Astrocyte (in vitro differentiated cells and primary cell): Measurements from ENCODE around the gene PHACTR4. TPM values are rescaled to one million over a fixed set of nuclear protein-coding genes. Genes with fewer than 3 reads are reported as not detected.

ENCODE experiments used
- DNase-seq: peaks from one replicate; pipeline ENCODE4 v3.0.0-alpha.2; 2010; ENCODE audit warnings: low read depth
- FAIRE-seq: peaks from 2 replicates; lab custom pipeline; 2011; peaks lifted over from hg19 to GRCh38; lab: Jason Lieb, UNC
- H2AFZ ChIP-seq: 2 replicates; pipeline ENCODE4 v1.6.0; 2012; ENCODE audit warnings: low read depth, low read length, inconsistent platforms
- H3K27ac ChIP-seq: 2 replicates; pipeline ENCODE4 v1.5.1; 2011; ENCODE audit warnings: low read depth, low read length, inconsistent platforms
- H3K27me3 ChIP-seq: 2 replicates; pipeline ENCODE4 v1.6.0; 2011; ENCODE audit warnings: low read length, inconsistent platforms; ENCODE audit not compliant: insufficient read depth
- H3K36me3 ChIP-seq: 2 replicates; pipeline ENCODE4 v1.5.1; 2011; ENCODE audit warnings: low read length, inconsistent platforms; ENCODE audit not compliant: insufficient read depth
- H3K4me1 ChIP-seq: 2 replicates; pipeline ENCODE4 v1.5.1; 2011; ENCODE audit warnings: low read length, inconsistent platforms; ENCODE audit not compliant: insufficient read depth
- H3K4me2 ChIP-seq: 2 replicates; pipeline ENCODE4 v1.6.0; 2012; ENCODE audit warnings: low read length, inconsistent platforms
- H3K4me3 ChIP-seq: 2 replicates; pipeline ENCODE4 v1.5.1; 2011; ENCODE audit warnings: low read depth, mild to moderate bottlenecking, low read length, inconsistent platforms; ENCODE audit not compliant: insufficient read depth
- H3K79me2 ChIP-seq: 2 replicates; pipeline ENCODE4 v1.6.0; 2012; ENCODE audit warnings: mild to moderate bottlenecking, low read length, inconsistent platforms; ENCODE audit not compliant: insufficient read depth
- H3K9ac ChIP-seq: 2 replicates; pipeline ENCODE4 v1.6.0; 2012; ENCODE audit warnings: mild to moderate bottlenecking, low read length, inconsistent platforms
- H3K9me3 ChIP-seq: 2 replicates; pipeline ENCODE4 v1.5.1; 2012; ENCODE audit warnings: low read depth, mild to moderate bottlenecking, low read length, inconsistent platforms; ENCODE audit not compliant: insufficient read depth
- H4K20me1 ChIP-seq: 2 replicates; pipeline ENCODE4 v1.6.0; 2012; ENCODE audit warnings: low read length, inconsistent platforms; ENCODE audit not compliant: insufficient read depth
- H3K27ac Mint-ChIP-seq: one replicate; pipeline ENCODE4 v1.8.0; 2021; ENCODE audit warnings: mild to moderate bottlenecking, mixed read lengths; ENCODE audit not compliant: unreplicated experiment
- H3K27me3 Mint-ChIP-seq: one replicate; pipeline ENCODE4 v1.8.0; 2021; ENCODE audit warnings: low read depth, mixed read lengths; ENCODE audit not compliant: unreplicated experiment
- H3K36me3 Mint-ChIP-seq: one replicate; pipeline ENCODE4 v1.8.0; 2021; ENCODE audit warnings: low read depth, mixed read lengths; ENCODE audit not compliant: unreplicated experiment
- H3K4me1 Mint-ChIP-seq: one replicate; pipeline ENCODE4 v1.8.0; 2021; ENCODE audit warnings: low read depth, mixed read lengths; ENCODE audit not compliant: unreplicated experiment
- H3K4me3 Mint-ChIP-seq: one replicate; pipeline ENCODE4 v1.8.0; 2021; ENCODE audit warnings: mild to moderate bottlenecking, moderate library complexity, mixed read lengths; ENCODE audit not compliant: unreplicated experiment
- H3K9me3 Mint-ChIP-seq: one replicate; pipeline ENCODE4 v1.8.0; 2021; ENCODE audit warnings: mild to moderate bottlenecking, mixed read lengths; ENCODE audit not compliant: unreplicated experiment
- EZH2 ChIP-seq: IDR thresholded peaks from 2 replicates; pipeline ENCODE4 v1.6.1; 2012; ENCODE audit warnings: mild to moderate bottlenecking, low read length, inconsistent platforms; ENCODE audit not compliant: insufficient read depth
- total RNA-seq: library from RNA; stranded (reverse); gene quantifications from 2 replicates; pipeline ENCODE4 v1.2.1, GENCODE V29; 2021
- TF ChIP-seq, protein P1 (sequence below): IDR thresholded peaks from 2 replicates; pipeline ENCODE4 v1.5.1; 2011; ENCODE audit warnings: low read depth, mild to moderate bottlenecking, inconsistent platforms, low read length, moderate library complexity; ENCODE audit not compliant: insufficient read depth

Gene PHACTR4
- total RNA-seq, 1 donor from 2014 or later: 78.5 TPM

DNA sequence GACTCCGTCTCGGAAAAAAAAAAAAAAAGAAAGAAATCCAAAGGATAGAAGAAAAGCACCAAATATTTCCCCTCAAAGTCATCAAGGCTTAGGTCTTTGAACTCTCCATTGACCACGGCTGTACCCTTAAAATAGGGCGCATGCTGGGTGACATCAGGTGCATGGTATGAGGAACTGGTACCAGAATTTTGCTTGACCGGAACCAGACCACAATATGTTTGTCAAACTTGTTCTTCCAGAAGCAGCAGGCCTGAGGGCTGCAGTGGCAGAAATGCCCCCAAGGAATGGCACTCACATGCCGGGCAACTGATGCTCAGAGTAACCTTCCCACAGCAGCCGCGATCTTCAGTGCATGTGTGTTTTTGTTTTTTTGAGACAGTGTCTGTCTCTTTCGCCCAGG lies 157.3 kb downstream of the PHACTR4 start:
- H3K27ac Mint-ChIP-seq: no peak overlapping the region
- Histone ChIP-seq H3K9me3 (no peaks in the 10 kb centered on the region), H3K79me2 (peaks cover 70% of the 10 kb centered on the region), H3K4me3 (no peak overlapping the region), H3K4me2 (peak overlapping the region; percentile 25), H4K20me1 (peaks cover 29% of the 10 kb centered on the region), H3K27me3 (no peaks in the 10 kb centered on the region), H3K27ac (peak overlapping the region; percentile 32), H3K4me1 (no peaks in the 10 kb centered on the region), H3K36me3 (peaks cover 10% of the 10 kb centered on the region), H3K9ac (peak overlapping the region; percentile 17), H2AFZ (no peak overlapping the region)
- peak overlapping the region; percentile 40 for H3K4me3 Mint-ChIP-seq
- FAIRE-seq (no peak), DNase-seq (peak; percentile 36)
- no peak for TF ChIP-seq EZH2
- TF ChIP-seq, protein P1, sequence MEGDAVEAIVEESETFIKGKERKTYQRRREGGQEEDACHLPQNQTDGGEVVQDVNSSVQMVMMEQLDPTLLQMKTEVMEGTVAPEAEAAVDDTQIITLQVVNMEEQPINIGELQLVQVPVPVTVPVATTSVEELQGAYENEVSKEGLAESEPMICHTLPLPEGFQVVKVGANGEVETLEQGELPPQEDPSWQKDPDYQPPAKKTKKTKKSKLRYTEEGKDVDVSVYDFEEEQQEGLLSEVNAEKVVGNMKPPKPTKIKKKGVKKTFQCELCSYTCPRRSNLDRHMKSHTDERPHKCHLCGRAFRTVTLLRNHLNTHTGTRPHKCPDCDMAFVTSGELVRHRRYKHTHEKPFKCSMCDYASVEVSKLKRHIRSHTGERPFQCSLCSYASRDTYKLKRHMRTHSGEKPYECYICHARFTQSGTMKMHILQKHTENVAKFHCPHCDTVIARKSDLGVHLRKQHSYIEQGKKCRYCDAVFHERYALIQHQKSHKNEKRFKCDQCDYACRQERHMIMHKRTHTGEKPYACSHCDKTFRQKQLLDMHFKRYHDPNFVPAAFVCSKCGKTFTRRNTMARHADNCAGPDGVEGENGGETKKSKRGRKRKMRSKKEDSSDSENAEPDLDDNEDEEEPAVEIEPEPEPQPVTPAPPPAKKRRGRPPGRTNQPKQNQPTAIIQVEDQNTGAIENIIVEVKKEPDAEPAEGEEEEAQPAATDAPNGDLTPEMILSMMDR: no peak
- H3K27me3 Mint-ChIP-seq: no peaks in the 10 kb centered on the region
- H3K4me1 Mint-ChIP-seq: peaks cover 3% of the 10 kb centered on the region
- H3K9me3 Mint-ChIP-seq: no peaks in the 10 kb centered on the region
- peaks cover 12% of the 10 kb centered on the region for H3K36me3 Mint-ChIP-seq

DNA sequence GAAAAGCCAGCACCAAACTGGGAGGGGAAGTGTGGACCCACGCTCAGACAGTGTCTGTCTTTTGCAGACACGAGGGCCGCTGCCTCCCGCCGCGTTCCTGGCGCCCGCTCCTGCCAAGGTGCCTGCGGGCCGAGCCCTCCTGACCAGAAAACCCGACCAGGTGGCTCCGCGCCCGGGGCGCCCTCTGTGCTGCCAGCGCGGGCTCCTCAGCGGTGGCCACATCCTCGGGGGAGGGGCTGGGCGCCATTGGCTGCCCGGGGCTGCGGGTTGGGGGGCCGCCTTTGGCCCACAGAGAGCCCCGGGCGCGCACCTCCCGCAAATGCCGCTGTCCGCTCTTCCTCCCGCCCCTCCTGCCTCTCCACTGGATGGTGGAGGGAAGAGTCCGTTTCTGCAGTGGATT lies 160.9 kb downstream of the PHACTR4 start:
- TF ChIP-seq, protein P1: no peak
- TF ChIP-seq EZH2: no peak

DNA sequence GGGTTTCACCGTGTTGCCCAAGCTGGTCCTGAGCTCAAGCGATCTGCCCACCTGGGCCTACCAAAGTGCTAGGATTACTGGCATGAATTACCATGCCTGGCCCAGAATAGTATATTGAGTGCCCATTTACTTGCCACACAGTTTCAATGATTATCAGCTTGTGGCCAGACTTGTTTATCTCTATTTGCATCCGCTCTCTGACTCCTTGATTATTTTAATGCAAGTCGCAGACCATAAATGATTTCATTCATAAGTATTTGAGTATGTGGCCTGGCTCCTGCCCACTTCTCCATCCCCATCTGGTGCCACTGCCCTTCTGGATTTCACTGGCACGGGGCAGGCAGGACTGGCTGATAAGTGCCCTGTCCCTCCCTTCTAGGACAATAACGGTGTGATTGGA lies 165.1 kb downstream of the PHACTR4 start:
- Histone ChIP-seq H3K4me2 (no peak overlapping the region), H3K79me2 (peaks cover 6% of the 10 kb centered on the region), H3K36me3 (peaks cover 25% of the 10 kb centered on the region), H4K20me1 (peaks cover 3% of the 10 kb centered on the region), H3K4me3 (no peak overlapping the region), H3K9me3 (no peaks in the 10 kb centered on the region), H2AFZ (no peak overlapping the region), H3K4me1 (no peaks in the 10 kb centered on the region), H3K9ac (no peak overlapping the region), H3K27ac (no peak overlapping the region), H3K27me3 (no peaks in the 10 kb centered on the region)
- no peak for DNase-seq
- no peak for FAIRE-seq
- no peak overlapping the region for H3K27ac Mint-ChIP-seq
- no peak for TF ChIP-seq EZH2
- TF ChIP-seq, protein P1: no peak
- no peak overlapping the region for H3K4me3 Mint-ChIP-seq
- no peaks in the 10 kb centered on the region for H3K27me3 Mint-ChIP-seq
- H3K36me3 Mint-ChIP-seq: peaks cover 24% of the 10 kb centered on the region
- no peaks in the 10 kb centered on the region for H3K9me3 Mint-ChIP-seq
- H3K4me1 Mint-ChIP-seq: no peaks in the 10 kb centered on the region

More for the DNA sequence above, 160.9 kb downstream of the PHACTR4 start:
- H3K4me2 ChIP-seq: no peak overlapping the region
- no peak overlapping the region for H3K9ac ChIP-seq
- H2AFZ ChIP-seq: no peak overlapping the region
- Mint-ChIP-seq H3K27ac (no peak overlapping the region), H3K27me3 (no peaks in the 10 kb centered on the region), H3K4me1 (peaks cover 3% of the 10 kb centered on the region), H3K36me3 (peaks cover 16% of the 10 kb centered on the region), H3K4me3 (no peak overlapping the region), H3K9me3 (no peaks in the 10 kb centered on the region)
- no peaks in the 10 kb centered on the region for H3K9me3 ChIP-seq
- peaks cover 16% of the 10 kb centered on the region for H3K36me3 ChIP-seq
- H3K4me1 ChIP-seq: no peaks in the 10 kb centered on the region
- H4K20me1 ChIP-seq: peaks cover 12% of the 10 kb centered on the region
- H3K27ac ChIP-seq: no peak overlapping the region
- no peaks in the 10 kb centered on the region for H3K27me3 ChIP-seq
- FAIRE-seq: no peak
- H3K4me3 ChIP-seq: no peak overlapping the region
- peaks cover 39% of the 10 kb centered on the region for H3K79me2 ChIP-seq
- no peak for DNase-seq
